Stimulated activated CD4-positive, alpha-beta T cell treated with anti-CD3 and anti-CD28 coated beads, Interleukin-4, amount 100 ng/mL, for 24 hours (primary cell): Measurements from ENCODE around the gene FH.

Experiments
- DNase-seq: peaks from one replicate; pipeline ENCODE4 v3.0.0-alpha.2; 2020

Gene FH

GRCh38 chr1:241519308-241520079, at the start of gene FH:
FH (minus strand) TSS chr1:241519755; CDS start chr1:241519722, 33 bp downstream.
- DNase-seq: peak; percentile 95

- no peak for DNase-seq
These were observed 41.3 kb upstream of the FH start for GRCh38 chr1:241560849-241561187.

- no peak for DNase-seq
These were observed 40.7 kb upstream of the FH start for GRCh38 chr1:241560146-241560848.

GRCh38 chr1:241557551-241558193, 38.1 kb upstream of the FH start:
- DNase-seq: no peak

- DNase-seq: no peak
These were observed 37.5 kb upstream of the FH start for GRCh38 chr1:241557031-241557430.

GRCh38 chr1:241555526-241555925, 36.0 kb upstream of the FH start:
- DNase-seq: no peak

GRCh38 chr1:241553886-241554592, 34.5 kb upstream of the FH start:
- DNase-seq: no peak

- peak; percentile 57 for DNase-seq
These were observed 32.4 kb upstream of the FH start for GRCh38 chr1:241551759-241552638.

- DNase-seq: no peak
These were observed 30.8 kb upstream of the FH start for GRCh38 chr1:241550318-241550717.

GRCh38 chr1:241548008-241548407, 28.5 kb upstream of the FH start:
- DNase-seq: no peak

GRCh38 chr1:241542199-241542907, 22.8 kb upstream of the FH start:
- no peak for DNase-seq

- DNase-seq: no peak
These were observed 17.4 kb upstream of the FH start for GRCh38 chr1:241536969-241537368.

- DNase-seq: no peak
These were observed 16.7 kb upstream of the FH start for GRCh38 chr1:241536304-241536703.

GRCh38 chr1:241533326-241534115, 14.0 kb upstream of the FH start:
- DNase-seq: no peak

GRCh38 chr1:241532864-241533263, 13.3 kb upstream of the FH start:
- no peak for DNase-seq

- DNase-seq: no peak
These were observed 12.6 kb upstream of the FH start, which contains the start of gene KMO for GRCh38 chr1:241532162-241532531. KMO (plus strand) TSS chr1:241532378; CDS start chr1:241532445, 67 bp downstream.

- DNase-seq: no peak
These were observed 11.9 kb upstream of the FH start for GRCh38 chr1:241531195-241532161.

- DNase-seq: no peak
These were observed 7.6 kb upstream of the FH start for GRCh38 chr1:241527146-241527545.

- no peak for DNase-seq
These were observed 5.5 kb upstream of the FH start for GRCh38 chr1:241525026-241525425.

- no peak for DNase-seq
These were observed 2.2 kb upstream of the FH start for GRCh38 chr1:241521718-241522117.
